HUES6 (cell line): ENCODE results near the gene KRTAP26-1.

ENCODE experiments used
- H3K27ac ChIP-seq: 2 replicates; pipeline ENCODE4 v1.7.0; 2013; ENCODE audit warnings: low read depth, mild to moderate bottlenecking, low read length, inconsistent platforms
- H3K27me3 ChIP-seq: 2 replicates; pipeline ENCODE4 v1.6.1; 2013; ENCODE audit warnings: low read length; ENCODE audit not compliant: control insufficient read depth, insufficient read depth
- H3K36me3 ChIP-seq: 2 replicates; pipeline ENCODE4 v1.6.1; 2013; ENCODE audit warnings: low read length; ENCODE audit not compliant: control insufficient read depth, insufficient read depth
- H3K4me1 ChIP-seq: 2 replicates; pipeline ENCODE4 v1.6.1; 2013; ENCODE audit warnings: low read length; ENCODE audit not compliant: control insufficient read depth, insufficient read depth
- H3K4me3 ChIP-seq: 2 replicates; pipeline ENCODE4 v1.5.1; 2013; ENCODE audit warnings: low read depth, low read length
- H3K9ac ChIP-seq: one replicate; pipeline ENCODE4 v1.6.1; 2013; ENCODE audit warnings: mild to moderate bottlenecking, low read length
- H3K9me3 ChIP-seq: 2 replicates; pipeline ENCODE4 v1.6.1; 2013; ENCODE audit warnings: low read depth, low read length; ENCODE audit not compliant: control insufficient read depth, insufficient read depth

The KRTAP26-1 gene

DNA sequence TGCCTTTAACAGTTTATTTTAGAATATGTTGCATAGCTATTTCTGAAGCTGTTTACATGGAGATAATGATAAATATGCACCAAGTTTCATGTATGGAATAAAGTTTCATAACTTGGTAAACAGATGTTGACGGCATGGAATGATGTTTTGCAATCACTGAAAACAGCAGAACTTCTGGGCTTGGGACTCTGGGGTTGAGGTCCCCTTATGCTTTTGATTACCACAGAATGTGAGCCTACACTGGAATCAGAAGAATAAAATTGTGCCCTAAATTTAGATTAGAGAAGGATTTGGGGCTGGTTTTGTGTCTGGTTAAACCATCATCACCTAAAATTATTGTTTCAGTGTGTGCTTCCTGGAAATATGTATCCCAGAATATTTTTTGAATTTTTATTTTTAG, 48.5 kb downstream of the KRTAP26-1 start:
- Histone ChIP-seq H3K9ac (no peak overlapping the region), H3K36me3 (no peaks in the 10 kb centered on the region), H3K27me3 (no peaks in the 10 kb centered on the region), H3K4me1 (no peaks in the 10 kb centered on the region), H3K9me3 (no peaks in the 10 kb centered on the region), H3K27ac (no peak overlapping the region), H3K4me3 (no peak overlapping the region)

DNA sequence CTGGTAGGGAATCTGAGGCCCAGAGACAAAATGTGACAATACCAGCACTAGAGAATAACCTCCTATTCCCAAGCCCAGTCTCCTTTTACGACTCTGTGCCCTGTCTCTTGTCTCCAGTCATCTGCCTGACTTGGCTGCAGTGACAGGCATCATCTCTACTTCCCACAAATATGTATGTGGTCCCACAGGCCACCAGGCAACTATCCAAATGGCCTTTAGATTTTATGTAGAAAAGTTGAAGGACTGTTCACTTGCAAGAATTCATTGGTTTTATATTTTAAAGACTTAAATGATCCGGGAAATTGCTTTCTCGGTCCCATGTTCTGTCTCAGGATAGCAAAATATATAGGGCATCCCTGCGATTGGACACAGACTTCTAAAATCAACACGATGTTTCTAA, 49.0 kb downstream of the KRTAP26-1 start:
- no peaks in the 10 kb centered on the region for H3K27me3 ChIP-seq
- H3K9me3 ChIP-seq: no peaks in the 10 kb centered on the region
- H3K36me3 ChIP-seq: no peaks in the 10 kb centered on the region
- H3K9ac ChIP-seq: no peak overlapping the region
- H3K27ac ChIP-seq: no peak overlapping the region
- no peak overlapping the region for H3K4me3 ChIP-seq
- no peaks in the 10 kb centered on the region for H3K4me1 ChIP-seq

DNA sequence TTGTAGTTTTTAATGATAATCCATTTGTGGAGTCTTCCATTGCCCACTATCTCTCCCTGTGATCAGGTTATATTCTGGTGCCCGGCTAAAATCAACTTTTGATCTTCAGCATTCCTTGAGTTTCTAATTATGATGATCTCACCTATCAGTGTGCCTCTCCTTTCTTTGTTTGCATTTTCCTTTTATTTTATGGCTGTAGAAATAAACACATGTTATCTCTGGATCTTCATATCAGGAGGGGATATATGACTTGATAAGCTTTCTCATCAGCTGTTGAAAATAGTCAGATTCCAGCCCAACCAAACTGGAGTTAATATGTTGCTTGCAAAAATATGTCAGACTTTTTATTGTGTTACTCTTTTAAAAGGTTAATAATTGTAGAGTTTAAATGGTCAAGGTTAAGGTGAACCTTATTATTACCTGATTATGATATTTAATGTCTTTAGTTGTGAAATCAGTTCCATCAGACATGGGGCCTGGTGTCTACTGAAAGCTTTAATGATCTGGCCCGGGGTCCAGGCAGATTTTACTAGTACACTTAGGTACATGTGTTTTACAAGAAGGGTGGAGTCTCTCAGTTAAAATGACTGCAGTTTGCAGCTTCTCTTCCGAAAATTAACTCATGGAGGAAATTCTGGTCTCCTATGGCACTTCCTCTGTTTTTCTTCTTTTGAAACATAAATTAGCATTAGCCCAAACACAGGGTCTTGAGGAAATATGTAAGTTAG, 50.1 kb downstream of the KRTAP26-1 start:
- H3K36me3 ChIP-seq: no peaks in the 10 kb centered on the region
- H3K27me3 ChIP-seq: no peaks in the 10 kb centered on the region

More for the DNA sequence above, 50.1 kb downstream of the KRTAP26-1 start:
- H3K27ac ChIP-seq: no peak overlapping the region
- peaks cover 3% of the 10 kb centered on the region; the same call in 1 of the 2 replicates for H3K9me3 ChIP-seq
- no peaks in the 10 kb centered on the region for H3K4me1 ChIP-seq
- no peak overlapping the region for H3K9ac ChIP-seq
- H3K4me3 ChIP-seq: no peak overlapping the region
